K562 (cell line): Measurements from ENCODE around the gene COX6B1. TPM values are rescaled to one million over a fixed set of nuclear protein-coding genes. Genes with fewer than 3 reads are reported as not detected.

ENCODE experiments used
- AFF1 ChIP-seq, 2 experiments: fragments of 450-650 bp; IDR thresholded peaks; 2 replicates each; pipeline ENCODE4 v1.6.1; 2018; ENCODE audit warnings: mild to moderate bottlenecking in 2 of 2, low read depth in 1 of 2; ENCODE audit not compliant: partially characterized antibody in 2 of 2
- FOS ChIP-seq: IDR thresholded peaks from 3 replicates; pipeline ENCODE4 v1.6.1; 2011; ENCODE audit not compliant: insufficient read length; ENCODE audit errors: extremely low read depth
- MED1 ChIP-seq: sonication (generic); formaldehyde crosslinking; IDR thresholded peaks from 2 replicates; pipeline ENCODE4 v1.8.1; 2023; ENCODE audit warnings: missing genetic modification reagents, borderline replicate concordance
- MNT ChIP-seq, 2 experiments: fragments of 450-650 bp; conservative IDR thresholded peaks; 2 replicates each; pipeline ENCODE4 v1.6.1; 2017; ENCODE audit warnings: mild to moderate bottlenecking in 2 of 2, moderate library complexity in 2 of 2
- NBN ChIP-seq: fragments of 450-650 bp; IDR thresholded peaks from 2 replicates; pipeline ENCODE4 v1.6.1; 2016; ENCODE audit warnings: low read depth, mild to moderate bottlenecking
- SMC3 ChIP-seq: conservative IDR thresholded peaks from 2 replicates; pipeline ENCODE4 v1.6.1; 2011; ENCODE audit warnings: low read depth, low read length, improper control_type of control experiment; ENCODE audit not compliant: insufficient read depth
- STAT6 ChIP-seq: sonication (generic); formaldehyde crosslinking; IDR thresholded peaks from 2 replicates; pipeline ENCODE4 v1.8.1; 2023; ENCODE audit warnings: mild to moderate bottlenecking, missing genetic modification reagents
- TAL1 ChIP-seq: fragments of 450-650 bp; IDR thresholded peaks from 2 replicates; pipeline ENCODE4 v1.6.1; 2016; ENCODE audit warnings: mild to moderate bottlenecking
- U2AF2 ChIP-seq: fragments of 200-400 bp; formaldehyde crosslinking; optimal IDR thresholded peaks from 2 replicates; pipeline ENCODE3; 2017; ENCODE audit warnings: low read depth, mild to moderate bottlenecking, low read length
- WHSC1 ChIP-seq: IDR thresholded peaks from one replicate; pipeline ENCODE4 v1.6.1; 2012; ENCODE audit warnings: low read length, control low read depth, inconsistent platforms
- ZC3H4 ChIP-seq: sonication (generic); formaldehyde crosslinking; IDR thresholded peaks from 2 replicates; pipeline ENCODE4 v1.9.0; 2021; ENCODE audit warnings: missing genetic modification reagents, borderline replicate concordance
- ZKSCAN1 ChIP-seq: fragments of 150-350 bp; IDR thresholded peaks from 2 replicates; pipeline ENCODE4 v1.6.1; 2016; ENCODE audit warnings: low read depth, low read length
- ZKSCAN8 ChIP-seq: fragments of 200-800 bp; sonication (Bioruptor generic); IDR thresholded peaks from 2 replicates; pipeline ENCODE4 v1.6.1; 2016; ENCODE audit warnings: missing genetic modification characterization, missing compliant biosample characterization
- ZNF316 ChIP-seq: fragments of 450-650 bp; IDR thresholded peaks from 2 replicates; pipeline ENCODE4 v1.6.1; 2016
- ZNF449 ChIP-seq: fragments of 250-450 bp; sonication (Bioruptor Pico); IDR thresholded peaks from 2 replicates; pipeline ENCODE4 v1.8.0; 2022; ENCODE audit warnings: moderate library complexity, mild to moderate bottlenecking, inconsistent platforms
- ZNF512 ChIP-seq: IDR thresholded peaks from 2 replicates; pipeline ENCODE4 v1.6.1; 2016; ENCODE audit warnings: missing genetic modification characterization, missing compliant biosample characterization
- ZNF766 ChIP-seq: fragments of 200-800 bp; sonication (Bioruptor generic); conservative IDR thresholded peaks from 2 replicates; pipeline ENCODE4 v1.6.1; 2016; ENCODE audit warnings: missing genetic modification characterization, missing compliant biosample characterization
- ZNF785 ChIP-seq: fragments of 250-450 bp; sonication (Bioruptor Pico); IDR thresholded peaks from 2 replicates; pipeline ENCODE4 v1.4.0; 2020; ENCODE audit warnings: mild to moderate bottlenecking
- polyA plus RNA-seq, 8 experiments: library from polyadenylated mRNA; depleted of rRNA in 4 of 8; stranded (reverse) in 5 of 8; unstranded in 3 of 8; fragments of >200 nt; fragmentation: Nextera tagmentation in 2 of 8; fragmentation: Illumina TruSeq in 1 of 8; extraction: Ambion mirVana in 2 of 8; extraction: Trizol in 1 of 8; gene quantifications; 2 replicates each; pipeline versions ENCODE4 v1.2.1 to v1.2.3, GENCODE V29; 2011 to 2014; ENCODE audit warnings: inconsistent platforms in 1 of 8, missing spikeins in 1 of 8
- total RNA-seq, 7 experiments: library from RNA; depleted of rRNA in 6 of 7; stranded (reverse); fragments of >200 nt in 6 of 7; fragmentation: Illumina TruSeq in 2 of 7; extraction: Trizol in 2 of 7; gene quantifications; 2 replicates each; pipeline versions ENCODE4 v1.2.1 to v1.2.3, GENCODE V29; 2011 to 2021; ENCODE audit warnings: low replicate concordance in 1 of 7

COX6B1 gene
- total and polyA plus RNA-seq, 9 of the 15 experiments (the other 6 are each of a cell fraction or from before 2014, with no cell fraction given) = 777 to 2,393 (median 1,219) TPM

GRCh38 chr19:35671818-35672217 is 23.7 kb downstream of the COX6B1 start (continued):
- TF ChIP-seq FOS (no peak), ZNF785 (CRISPR knock-in tag) (no peak), ZNF512 (tag) (no peak), NBN (peak; percentile 56; the same call in 1 of the 2 replicates), STAT6 (no peak), ZKSCAN1 (no peak), U2AF2 (no peak), WHSC1 (no peak), ZKSCAN8 (CRISPR knock-in tag) (no peak), ZC3H4 (no peak), SMC3 (no peak), MED1 (no peak), ZNF316 (peak; percentile 96), ZNF449 (no peak), TAL1 (peak; percentile 93), MNT (conservative IDR thresholded peaks at IDR 0.05) (peak; percentile 72 to 81), ZNF766 (CRISPR knock-in tag) (0 out of 2 replicates have a peak, but pooled peaks have one; percentile 18), AFF1 (IDR thresholded peaks at IDR 0.05; ENCODE audit: low read depth in 1 of 2, partially characterized antibody in 2 of 2) (no peak)
